IMR-90 (cell line): ENCODE results near the gene SPP1. TPM values are rescaled to one million over a fixed set of nuclear protein-coding genes. Genes with fewer than 3 reads are reported as not detected.

Experiments used
- ATAC-seq: fragments of 200-7000 bp; cut with Tn5 transposase; 2 replicates; pipeline ENCODE4 v1.9.1; 2020; ENCODE audit warnings: low read depth, mild to moderate bottlenecking, moderate library complexity
- BruUV-seq: library from RNA; stranded (reverse); fragments of 400-500 nt; replicated peaks from 2 replicates; lab custom pipeline; 2021; lab: Mats Ljungman, UMichigan
- CTCF ChIA-PET: fragments of 300-600 bp; formaldehyde crosslinking; extraction: SDS; loops from one replicate; lab custom pipeline; 2021; ENCODE audit warnings: antibody characterized with exemption; lab: Yijun Ruan, JAX
- POLR2A ChIA-PET: fragments of 300-600 bp; sonication (Branson Sonifier 250); formaldehyde crosslinking; loops from one replicate; lab custom pipeline; 2022; ENCODE audit warnings: antibody characterized with exemption; ENCODE audit not compliant: unreplicated experiment; lab: Charles Lee
- DNase-seq: peaks from one replicate; pipeline ENCODE4 v3.0.0; 2013
- H2AFZ ChIP-seq: replicated peaks from 2 replicates; pipeline ENCODE3; 2013; ENCODE audit warnings: low read length, mild to moderate bottlenecking; ENCODE audit not compliant: poor library complexity
- H2AK5ac ChIP-seq: 2 replicates; pipeline ENCODE4 v1.6.1; 2013; ENCODE audit warnings: low read depth, low read length, inconsistent platforms
- H2AK9ac ChIP-seq: replicated peaks from 2 replicates; pipeline ENCODE3; 2013; ENCODE audit warnings: mild to moderate bottlenecking, low read depth, low read length, moderate library complexity; ENCODE audit not compliant: poor library complexity
- H2BK120ac ChIP-seq: 2 replicates; pipeline ENCODE4 v1.6.1; 2013; ENCODE audit warnings: low read depth, low read length, inconsistent platforms
- H2BK15ac ChIP-seq: 3 replicates; pipeline ENCODE4 v1.6.1; 2013; ENCODE audit warnings: low read depth, low read length, inconsistent platforms
- H2BK20ac ChIP-seq: 2 replicates; pipeline ENCODE4 v1.6.1; 2013; ENCODE audit warnings: low read depth, mild to moderate bottlenecking, inconsistent platforms, low read length, moderate library complexity
- H2BK5ac ChIP-seq: 2 replicates; pipeline ENCODE4 v1.6.1; 2013; ENCODE audit warnings: mild to moderate bottlenecking, low read depth, low read length, inconsistent platforms; ENCODE audit not compliant: poor library complexity, severe bottlenecking
- H3K14ac ChIP-seq: replicated peaks from 2 replicates; pipeline ENCODE4 v1.6.1; 2013; ENCODE audit warnings: low read depth, low read length, inconsistent platforms
- H3K18ac ChIP-seq: 2 replicates; pipeline ENCODE4 v1.6.1; 2013; ENCODE audit warnings: low read depth, low read length, control low read depth
- H3K23ac ChIP-seq: 2 replicates; pipeline ENCODE4 v1.6.1; 2013; ENCODE audit warnings: low read depth, low read length, inconsistent platforms
- H3K27ac ChIP-seq: 2 replicates; pipeline ENCODE4 v1.5.1; 2013; ENCODE audit warnings: mild to moderate bottlenecking, control low read depth, low read length; ENCODE audit not compliant: insufficient read depth
- H3K27me3 ChIP-seq: 2 replicates; pipeline ENCODE4 v1.6.1; 2013; ENCODE audit warnings: low read length; ENCODE audit not compliant: control insufficient read depth, insufficient read depth
- H3K36me3 ChIP-seq: 2 replicates; pipeline ENCODE4 v1.6.1; 2013; ENCODE audit warnings: low read length, mixed read lengths; ENCODE audit not compliant: control insufficient read depth, insufficient read depth
- H3K4ac ChIP-seq: 2 replicates; pipeline ENCODE4 v1.6.1; 2013; ENCODE audit warnings: low read depth, low read length, inconsistent platforms
- H3K4me1 ChIP-seq: 2 replicates; pipeline ENCODE4 v1.6.1; 2013; ENCODE audit warnings: low read length, mixed read lengths; ENCODE audit not compliant: control insufficient read depth, insufficient read depth
- H3K4me2 ChIP-seq: 2 replicates; pipeline ENCODE4 v1.6.1; 2013; ENCODE audit warnings: low read depth, mild to moderate bottlenecking, control low read depth, low read length, moderate library complexity
- H3K4me3 ChIP-seq: 2 replicates; pipeline ENCODE4 v1.5.1; 2013; ENCODE audit warnings: low read depth, mild to moderate bottlenecking, control low read depth, low read length, moderate library complexity; ENCODE audit not compliant: insufficient read depth
- H3K56ac ChIP-seq: 2 replicates; pipeline ENCODE4 v1.6.1; 2013; ENCODE audit warnings: low read length, inconsistent platforms; ENCODE audit not compliant: insufficient read depth; ENCODE audit errors: extremely low read depth
- H3K79me1 ChIP-seq, 2 experiments: 2 replicates each; pipeline ENCODE4 v1.6.1; 2013; ENCODE audit warnings: low read length in 2 of 2, inconsistent platforms in 1 of 2, low read depth in 1 of 2
- H3K9ac ChIP-seq: 2 replicates; pipeline ENCODE4 v1.6.1; 2013; ENCODE audit warnings: low read depth, low read length, control low read depth
- H3K9me1 ChIP-seq: 2 replicates; pipeline ENCODE4 v1.6.1; 2013; ENCODE audit warnings: low read length, inconsistent platforms; ENCODE audit not compliant: insufficient read depth
- H3K9me3 ChIP-seq: 2 replicates; pipeline ENCODE4 v1.6.1; 2013; ENCODE audit warnings: low read length; ENCODE audit not compliant: control insufficient read depth, insufficient read depth
- H4K20me1 ChIP-seq: 2 replicates; pipeline ENCODE4 v1.6.1; 2013; ENCODE audit warnings: low read length, inconsistent platforms; ENCODE audit not compliant: insufficient read depth
- H4K5ac ChIP-seq: 2 replicates; pipeline ENCODE4 v1.6.1; 2013; ENCODE audit warnings: mild to moderate bottlenecking, low read depth, low read length, control low read depth
- H4K8ac ChIP-seq, 2 experiments: 2 replicates each; pipeline ENCODE4 v1.6.1; 2013; ENCODE audit warnings: low read depth in 2 of 2, low read length in 2 of 2, control low read depth in 1 of 2, inconsistent platforms in 1 of 2
- H4K91ac ChIP-seq: 2 replicates; pipeline ENCODE4 v1.6.1; 2013; ENCODE audit warnings: low read depth, low read length, inconsistent platforms; ENCODE audit not compliant: insufficient read depth
- BHLHE40 ChIP-seq: fragments of 150-350 bp; IDR thresholded peaks from 2 replicates; pipeline ENCODE4 v1.6.1; 2016; ENCODE audit warnings: mild to moderate bottlenecking, low read depth, low read length
- CHD1 ChIP-seq: IDR thresholded peaks from 2 replicates; pipeline ENCODE4 v1.6.1; 2012; ENCODE audit warnings: low read depth, low read length, improper control_type of control experiment
- CTCF ChIP-seq: conservative IDR thresholded peaks from 2 replicates; pipeline ENCODE4 v1.5.1; 2012; ENCODE audit warnings: mild to moderate bottlenecking, low read depth, low read length, improper control_type of control experiment
- FOS ChIP-seq: fragments of 150-350 bp; IDR thresholded peaks from 2 replicates; pipeline ENCODE4 v1.6.1; 2016; ENCODE audit warnings: low read depth, low read length
- MAFK ChIP-seq: IDR thresholded peaks from 2 replicates; pipeline ENCODE4 v1.6.1; 2012; ENCODE audit warnings: low read depth, low read length, improper control_type of control experiment
- MAZ ChIP-seq: IDR thresholded peaks from 2 replicates; pipeline ENCODE4 v1.6.1; 2012; ENCODE audit warnings: low read depth, mild to moderate bottlenecking, low read length, improper control_type of control experiment, moderate library complexity, borderline replicate concordance
- MXI1 ChIP-seq: IDR thresholded peaks from 2 replicates; pipeline ENCODE4 v1.6.1; 2012; ENCODE audit warnings: low read depth, mild to moderate bottlenecking, low read length, moderate library complexity, borderline replicate concordance
- NFE2L2 ChIP-seq: fragments of 150-350 bp; IDR thresholded peaks from 2 replicates; pipeline ENCODE4 v1.6.1; 2016; ENCODE audit warnings: low read depth, mild to moderate bottlenecking, low read length
- POLR2A ChIP-seq: IDR thresholded peaks from 2 replicates; pipeline ENCODE4 v1.6.1; 2012; ENCODE audit warnings: mild to moderate bottlenecking, low read depth, low read length
- RAD21 ChIP-seq: IDR thresholded peaks from 2 replicates; pipeline ENCODE4 v1.6.1; 2012; ENCODE audit warnings: low read length, improper control_type of control experiment
- RFX5 ChIP-seq: IDR thresholded peaks from 2 replicates; pipeline ENCODE4 v1.8.0; 2012; ENCODE audit warnings: low read depth, mild to moderate bottlenecking, low read length, moderate library complexity
- SMC3 ChIP-seq: fragments of 150-350 bp; IDR thresholded peaks from 2 replicates; pipeline ENCODE4 v1.6.1; 2016; ENCODE audit warnings: low read depth, mild to moderate bottlenecking, antibody characterized with exemption, low read length, moderate library complexity
- USF2 ChIP-seq: fragments of 150-350 bp; IDR thresholded peaks from 2 replicates; pipeline ENCODE4 v1.6.1; 2017; ENCODE audit warnings: mild to moderate bottlenecking, antibody characterized with exemption, low read length, low read depth
- WGBS, 2 experiments: methylation state at CpG; one replicate each; pipeline versions ENCODE4 v1.1.5 to v1.1.7; 2013; ENCODE audit warnings: missing lambda C conversion rate in 2 of 2; ENCODE audit not compliant: insufficient read length in 1 of 2; ENCODE audit errors: extremely low coverage in 2 of 2; 5-methylcytosine and 5-hydroxymethylcytosine counted together
- dilution Hi-C: fragments of 300-500 bp; cut with HindIII; formaldehyde crosslinking; loops from one replicate; pipeline ENCODE4 v1.14.3; 2018; ENCODE audit warnings: low sequenced_read_pairs; ENCODE audit not compliant: unreplicated experiment
- in situ Hi-C: fragments of 300-500 bp; cut with MboI; formaldehyde crosslinking; loops from 3 replicates; pipeline ENCODE4 v1.14.3; 2019; ENCODE audit warnings: low sequenced_read_pairs, inconsistent platforms, mixed read lengths
- intact Hi-C: fragments of 100-400 bp; cut with micrococcal nuclease; formaldehyde crosslinking; loops from 2 replicates; pipeline ENCODE4 v1.10.0; 2022
- polyA plus RNA-seq, 3 experiments: library from polyadenylated mRNA; depleted of rRNA; stranded (reverse); fragments of >200 nt; gene quantifications; 2 replicates each; pipeline ENCODE4 v1.2.3, GENCODE V29; 2012; ENCODE audit warnings: low replicate concordance in 1 of 3
- total RNA-seq: library from RNA; depleted of rRNA; stranded (reverse); fragments of >200 nt; gene quantifications from 2 replicates; pipeline ENCODE4 v1.2.3, GENCODE V29; 2012
- TF ChIP-seq, protein P1 (sequence below): fragments of 150-350 bp; IDR thresholded peaks from 2 replicates; pipeline ENCODE4 v1.6.1; 2016; ENCODE audit warnings: low read depth, mild to moderate bottlenecking, low read length, moderate library complexity, borderline replicate concordance

Gene SPP1
- total and polyA plus RNA-seq, 2 of the 4 experiments (the other 2 are of a cell fraction): 0.18 to 0.50 TPM

- Histone ChIP-seq H3K27me3 (no peaks in the 10 kb centered on the region), H4K8ac (no peak overlapping the region), H3K9me1 (no peaks in the 10 kb centered on the region; the same call in 1 of the 2 replicates), H2BK15ac (peak overlapping the region; percentile 62; the same call in 1 of the 3 replicates), H3K4me2 (no peak overlapping the region), H3K14ac (0 out of 2 replicates have a peak overlapping the region, but pooled peaks have one; percentile 18), H4K20me1 (peaks cover 4% of the 10 kb centered on the region), H2AK5ac (peak overlapping the region; percentile 45; the same call in 1 of the 2 replicates), H3K4ac (peak overlapping the region; percentile 67), H3K9me3 (no peaks in the 10 kb centered on the region), H4K5ac (no peak overlapping the region), H3K9ac (no peak overlapping the region), H3K36me3 (no peaks in the 10 kb centered on the region), H3K4me1 (0 out of 2 replicates have a peak, but pooled peaks cover 7% of the 10 kb centered on the region), H3K56ac (no peak overlapping the region), H3K4me3 (no peak overlapping the region), H3K27ac (no peak overlapping the region), H3K18ac (no peak overlapping the region), H3K23ac (no peak overlapping the region), H4K91ac (no peak overlapping the region), H3K79me1 (peaks cover 3 to 7% of the 10 kb centered on the region in 2 experiments; a peak in 1 of 4 replicates), H2BK20ac (peak overlapping the region; percentile 12; the same call in 1 of the 2 replicates), H2AFZ (peak overlapping the region; percentile 61), H2AK9ac (peak overlapping the region; percentile 56), H2BK120ac (no peak overlapping the region; the same call in 1 of the 2 replicates), H2BK5ac (no peak overlapping the region)
- DNase-seq: peak; percentile 31
- no TSS peak for BruUV-seq
- in situ Hi-C loops (no loop called here), intact Hi-C loops (loop anchor here (5.0 kb wide), 1 partner anchor 33 kb away; no protein-coding TSS in a partner anchor), dilution Hi-C loops (no loop called here)
- TF ChIP-seq, protein P1, sequence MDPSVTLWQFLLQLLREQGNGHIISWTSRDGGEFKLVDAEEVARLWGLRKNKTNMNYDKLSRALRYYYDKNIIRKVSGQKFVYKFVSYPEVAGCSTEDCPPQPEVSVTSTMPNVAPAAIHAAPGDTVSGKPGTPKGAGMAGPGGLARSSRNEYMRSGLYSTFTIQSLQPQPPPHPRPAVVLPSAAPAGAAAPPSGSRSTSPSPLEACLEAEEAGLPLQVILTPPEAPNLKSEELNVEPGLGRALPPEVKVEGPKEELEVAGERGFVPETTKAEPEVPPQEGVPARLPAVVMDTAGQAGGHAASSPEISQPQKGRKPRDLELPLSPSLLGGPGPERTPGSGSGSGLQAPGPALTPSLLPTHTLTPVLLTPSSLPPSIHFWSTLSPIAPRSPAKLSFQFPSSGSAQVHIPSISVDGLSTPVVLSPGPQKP: no peak
- TF ChIP-seq FOS: no peak
- no peak for TF ChIP-seq MAFK
- no peak for TF ChIP-seq CHD1
- TF ChIP-seq USF2: no peak
- TF ChIP-seq CTCF: no peak
- no peak for TF ChIP-seq RAD21
- no peak for TF ChIP-seq NFE2L2
- no peak for TF ChIP-seq SMC3
- TF ChIP-seq RFX5: no peak
- no peak for TF ChIP-seq BHLHE40
- no peak for TF ChIP-seq MXI1
- no peak for TF ChIP-seq MAZ
- TF ChIP-seq POLR2A: no peak
- ChIA-PET CTCF (interaction anchor here (1.1 kb wide), 1 partner anchor 28 kb away, joined by 3 read pairs; no protein-coding TSS in a partner anchor), POLR2A (no interaction called here)
- no peak for ATAC-seq
- 83% methylated on average over 1 of the region's 2 CpGs; no CpG with 5 or more reads in 1 of the 2 experiments for WGBS, 2 experiments
These were observed 29.6 kb downstream of the SPP1 start for GRCh38 chr4:88005076-88005475.
